H1 (cell line): ENCODE results near the gene ABHD4. TPM values are rescaled to one million over a fixed set of nuclear protein-coding genes. Genes with fewer than 3 reads are reported as not detected.

Experiments
- CTCF ChIA-PET: fragments of 300-600 bp; sonication (Branson Sonifier 250); formaldehyde crosslinking; loops from one replicate; lab custom pipeline; 2021; ENCODE audit not compliant: partially characterized antibody; lab: Charles Lee
- POLR2A ChIA-PET: fragments of 300-600 bp; sonication (Branson Sonifier 250); formaldehyde crosslinking; loops from one replicate; lab custom pipeline; 2021; ENCODE audit warnings: inconsistent platforms; ENCODE audit not compliant: partially characterized antibody; lab: Charles Lee
- DNase-seq, 2 experiments: peaks; one replicate each; pipeline versions ENCODE4 v3.0.0 to v3.0.0-alpha.2; 2010 to 2022; ENCODE audit warnings: low spot score in 2 of 2, low read depth in 1 of 2, mixed read lengths in 1 of 2
- FAIRE-seq: peaks from 2 replicates; lab custom pipeline; 2011; peaks lifted over from hg19 to GRCh38; lab: Jason Lieb, UNC
- H2AFZ ChIP-seq: 2 replicates; pipeline ENCODE4 v1.8.1; 2012; ENCODE audit warnings: low read length, inconsistent platforms
- H2AK5ac ChIP-seq: 2 replicates; pipeline ENCODE4 v1.6.1; 2013; ENCODE audit warnings: low read depth, low read length
- H2BK120ac ChIP-seq: replicated peaks from 2 replicates; pipeline ENCODE3; 2013; ENCODE audit warnings: low read depth, low read length, inconsistent platforms
- H2BK12ac ChIP-seq: 2 replicates; pipeline ENCODE4 v1.6.1; 2013; ENCODE audit warnings: low read depth, low read length
- H2BK15ac ChIP-seq: 2 replicates; pipeline ENCODE4 v1.6.1; 2013; ENCODE audit warnings: low read length
- H2BK20ac ChIP-seq: 2 replicates; pipeline ENCODE4 v1.6.1; 2013; ENCODE audit warnings: low read length
- H2BK5ac ChIP-seq: 2 replicates; pipeline ENCODE4 v1.6.1; 2013; ENCODE audit warnings: low read depth, low read length
- H3K14ac ChIP-seq: 2 replicates; pipeline ENCODE4 v1.6.1; 2013; ENCODE audit warnings: inconsistent platforms; ENCODE audit not compliant: insufficient read length
- H3K18ac ChIP-seq: 2 replicates; pipeline ENCODE4 v1.6.1; 2013; ENCODE audit warnings: low read length; ENCODE audit errors: extremely low read depth
- H3K23ac ChIP-seq: 2 replicates; pipeline ENCODE4 v1.6.1; 2013; ENCODE audit warnings: inconsistent platforms; ENCODE audit not compliant: insufficient read length
- H3K23me2 ChIP-seq: 2 replicates; pipeline ENCODE4 v1.6.1; 2013; ENCODE audit warnings: low read depth, low read length
- H3K27ac ChIP-seq: 2 replicates; pipeline ENCODE4 v1.6.1; 2011; ENCODE audit warnings: low read depth, low read length, inconsistent platforms
- H3K27me3 ChIP-seq, 4 experiments: replicated peaks in 1 of 4; 1 replicate in 1 of 4; 2 replicates in 3 of 4; pipeline versions ENCODE4 v1.6.1 to v1.8.1; 2011 to 2013; ENCODE audit warnings: low read length in 3 of 4, mild to moderate bottlenecking in 3 of 4, inconsistent platforms in 2 of 4, mixed read lengths in 2 of 4, moderate library complexity in 1 of 4; ENCODE audit not compliant: control insufficient read depth in 3 of 4, insufficient read depth in 3 of 4; ENCODE audit errors: extremely low read depth in 1 of 4
- H3K36me3 ChIP-seq, 4 experiments: 2 replicates each; pipeline versions ENCODE4 v1.6.1 to v1.8.1; 2011 to 2013; ENCODE audit warnings: mild to moderate bottlenecking in 4 of 4, low read length in 3 of 4, moderate library complexity in 2 of 4, control low read depth in 1 of 4, inconsistent platforms in 1 of 4; ENCODE audit not compliant: insufficient read depth in 4 of 4, control insufficient read depth in 2 of 4
- H3K4ac ChIP-seq: replicated peaks from 2 replicates; pipeline ENCODE3; 2013; ENCODE audit warnings: low read length, low read depth, mixed read lengths, inconsistent platforms; ENCODE audit not compliant: insufficient read length
- H3K4me1 ChIP-seq, 4 experiments: replicated peaks in 1 of 4; 1 replicate in 1 of 4; 2 replicates in 3 of 4; pipeline versions ENCODE4 v1.6.1 to v1.8.1; 2011 to 2013; ENCODE audit warnings: low read length in 3 of 4, inconsistent platforms in 2 of 4, mixed read lengths in 1 of 4; ENCODE audit not compliant: insufficient read depth in 4 of 4, control insufficient read depth in 3 of 4
- H3K4me2 ChIP-seq, 2 experiments: 2 replicates each; pipeline versions ENCODE4 v1.6.1 to v1.8.1; 2011 to 2013; ENCODE audit warnings: low read depth in 2 of 2, low read length in 2 of 2, control low read depth in 1 of 2, inconsistent platforms in 1 of 2, mild to moderate bottlenecking in 1 of 2; ENCODE audit not compliant: insufficient read depth in 1 of 2
- H3K4me3 ChIP-seq, 4 experiments: fragments of 200-600, 300-600 bp in 1 of 4; sonication (generic), shearing (Covaris generic), sonication (Bioruptor Twin) in 1 of 4; 2 replicates each; pipeline versions ENCODE4 v1.5.1 to v1.8.1; 2011 to 2016; ENCODE audit warnings: low read length in 4 of 4, low read depth in 3 of 4, control low read depth in 2 of 4, inconsistent platforms in 2 of 4, mild to moderate bottlenecking in 2 of 4, mixed read lengths in 1 of 4, moderate library complexity in 1 of 4; ENCODE audit not compliant: insufficient read depth in 2 of 4; ENCODE audit errors: extremely low read depth in 1 of 4
- H3K56ac ChIP-seq: replicated peaks from 2 replicates; pipeline ENCODE3; 2013; ENCODE audit warnings: low read depth, mild to moderate bottlenecking, mixed read lengths, low read length, inconsistent platforms; ENCODE audit not compliant: insufficient read length
- H3K79me1 ChIP-seq: 2 replicates; pipeline ENCODE4 v1.6.1; 2013; ENCODE audit warnings: low read depth, low read length, control low read depth
- H3K79me2 ChIP-seq, 2 experiments: 2 replicates each; pipeline versions ENCODE4 v1.6.1 to v1.8.1; 2012 to 2013; ENCODE audit warnings: low read length in 2 of 2, mild to moderate bottlenecking in 2 of 2, inconsistent platforms in 1 of 2; ENCODE audit not compliant: insufficient read depth in 2 of 2, control insufficient read depth in 1 of 2
- H3K9ac ChIP-seq, 4 experiments: replicated peaks in 1 of 4; 1 replicate in 1 of 4; 2 replicates in 3 of 4; pipeline versions ENCODE4 v1.6.1 to v1.8.1; 2011 to 2013; ENCODE audit warnings: low read depth in 3 of 4, low read length in 3 of 4, control low read depth in 2 of 4, mild to moderate bottlenecking in 2 of 4, moderate library complexity in 2 of 4, inconsistent platforms in 1 of 4; ENCODE audit errors: extremely low read depth in 1 of 4
- H3K9me3 ChIP-seq, 2 experiments: 2 replicates each; pipeline versions ENCODE4 v1.6.1 to v1.8.1; 2012 to 2013; ENCODE audit warnings: mild to moderate bottlenecking in 2 of 2, moderate library complexity in 2 of 2, control low read depth in 1 of 2, inconsistent platforms in 1 of 2, low read depth in 1 of 2, low read length in 1 of 2, mixed read lengths in 1 of 2; ENCODE audit not compliant: insufficient read depth in 2 of 2
- H4K20me1 ChIP-seq, 2 experiments: replicated peaks in 1 of 2; 2 replicates each; pipeline versions ENCODE3 to v1.8.1; 2011 to 2013; ENCODE audit warnings: inconsistent platforms in 2 of 2, low read length in 2 of 2, mild to moderate bottlenecking in 1 of 2; ENCODE audit not compliant: insufficient read depth in 2 of 2, control insufficient read depth in 1 of 2
- H4K5ac ChIP-seq: 2 replicates; pipeline ENCODE4 v1.6.1; 2013; ENCODE audit warnings: low read length, low read depth, mixed read lengths, inconsistent platforms; ENCODE audit not compliant: insufficient read length
- H4K8ac ChIP-seq: 2 replicates; pipeline ENCODE4 v1.8.0; 2013; ENCODE audit warnings: mild to moderate bottlenecking, moderate library complexity, low read length, inconsistent platforms; ENCODE audit not compliant: insufficient read depth; ENCODE audit errors: extremely low read depth
- H4K91ac ChIP-seq: replicated peaks from 2 replicates; pipeline ENCODE3; 2013; ENCODE audit warnings: low read length, mixed read lengths, inconsistent platforms; ENCODE audit not compliant: insufficient read length
- CEBPB ChIP-seq: IDR thresholded peaks from 2 replicates; pipeline ENCODE4 v1.6.1; 2012; ENCODE audit warnings: low read depth, low read length
- WGBS, 2 experiments: shearing (Covaris generic) in 1 of 2; methylation state at CpG; one replicate each; pipeline versions ENCODE4 v1.1.6 to v1.1.7; 2013 to 2015; ENCODE audit warnings: low lambda C conversion rate in 2 of 2, mixed read lengths in 2 of 2, inconsistent platforms in 1 of 2, low coverage in 1 of 2, missing lambda C conversion rate in 1 of 2; ENCODE audit not compliant: insufficient replicate concordance in 2 of 2, insufficient coverage in 1 of 2, insufficient read length in 1 of 2; ENCODE audit errors: extremely low coverage in 1 of 2, missing lambda C conversion rate in 1 of 2; 5-methylcytosine and 5-hydroxymethylcytosine counted together
- polyA plus RNA-seq, 7 experiments: library from polyadenylated mRNA; depleted of rRNA in 3 of 7; stranded (reverse) in 5 of 7; unstranded in 2 of 7; fragments of >200 nt in 5 of 7; fragments of 200-250 nt in 2 of 7; gene quantifications; 1 replicate in 5 of 7; 2 replicates in 1 of 7; 4 replicates in 1 of 7; pipeline versions ENCODE4 v1.2.1 to v1.2.3, GENCODE V29; 2011 to 2013; ENCODE audit warnings: missing spikeins in 2 of 7, mixed read lengths in 2 of 7
- total RNA-seq: library from RNA; stranded (reverse); fragmentation: NEBNext Ultra II Directional; extraction: Animal tissue kit (Norgen Biotek cat#: 25700); gene quantifications from 2 replicates; pipeline ENCODE4 v1.2.1, GENCODE V29; 2021

Gene ABHD4
- total and polyA plus RNA-seq, 2 of the 8 experiments (the other 6 are each of a cell fraction or from before 2014, with no cell fraction given): 32.4 to 42.9 TPM

- no peak overlapping the region for H4K8ac ChIP-seq
- peak overlapping the region; percentile 73 for H2BK120ac ChIP-seq
- H2AK5ac ChIP-seq: peak overlapping the region; percentile 95; the same call in 1 of the 2 replicates
- no peak overlapping the region for H3K56ac ChIP-seq
- no peaks in the 10 kb centered on the region for H3K23me2 ChIP-seq
- H3K27me3 ChIP-seq: no peaks in the 10 kb centered on the region
- no peaks in the 10 kb centered on the region for H3K79me2 ChIP-seq
- H3K36me3 ChIP-seq: no peaks in the 10 kb centered on the region
- DNase-seq (no peak), FAIRE-seq (no peak)
- H4K91ac ChIP-seq: peak overlapping the region; percentile 97
- no peak overlapping the region for H2AFZ ChIP-seq
- no peak overlapping the region for H4K5ac ChIP-seq
- H3K9me3 ChIP-seq: no peaks in the 10 kb centered on the region
- no peak overlapping the region for H3K14ac ChIP-seq
- H2BK15ac ChIP-seq: peak overlapping the region; percentile 84; the same call in 1 of the 2 replicates
- peak overlapping the region; percentile 96; the same call in 1 of the 2 replicates for H2BK20ac ChIP-seq
- peak overlapping the region; percentile 91 for H2BK12ac ChIP-seq
- H3K4ac ChIP-seq: peak overlapping the region; percentile 87
- H3K4me3 ChIP-seq: no peak overlapping the region
- POLR2A ChIA-PET: no interaction called here
- H3K9ac ChIP-seq: no peak overlapping the region
- H3K23ac ChIP-seq: no peak overlapping the region
- H3K79me1 ChIP-seq: no peaks in the 10 kb centered on the region
- H3K27ac ChIP-seq: no peak overlapping the region
- H4K20me1 ChIP-seq: no peaks in the 10 kb centered on the region
- H2BK5ac ChIP-seq: peak overlapping the region; percentile 95; the same call in 1 of the 2 replicates
- H3K18ac ChIP-seq: peak overlapping the region; percentile 85
- no peak for TF ChIP-seq CEBPB
- H3K4me1 ChIP-seq: peaks cover 6 to 16% (median 11%) of the 10 kb centered on the region in 4 experiments
- CTCF ChIA-PET: interaction anchor here (0.6 to 4.0 kb wide), 11 partner anchors 9 to 325 kb away, joined by 3 to 26 read pairs (median 4); no protein-coding TSS in a partner anchor
- 95% methylated on average over 5 of the region's 5 CpGs; no CpG with 5 or more reads in 1 of the 2 experiments for WGBS, 2 experiments
- no peak overlapping the region for H3K4me2 ChIP-seq
Measured at GRCh38 chr14:22551605-22551997, 46.5 kb upstream of the ABHD4 start.
